Measurements from ENCODE around the gene PLAAT2.
"Not testable (repeated sequence)": the region's sequence is repeated elsewhere in the genome, so short reads cannot be mapped to it uniquely, and the experiment has no call there.

PLAAT2 gene

DNA sequence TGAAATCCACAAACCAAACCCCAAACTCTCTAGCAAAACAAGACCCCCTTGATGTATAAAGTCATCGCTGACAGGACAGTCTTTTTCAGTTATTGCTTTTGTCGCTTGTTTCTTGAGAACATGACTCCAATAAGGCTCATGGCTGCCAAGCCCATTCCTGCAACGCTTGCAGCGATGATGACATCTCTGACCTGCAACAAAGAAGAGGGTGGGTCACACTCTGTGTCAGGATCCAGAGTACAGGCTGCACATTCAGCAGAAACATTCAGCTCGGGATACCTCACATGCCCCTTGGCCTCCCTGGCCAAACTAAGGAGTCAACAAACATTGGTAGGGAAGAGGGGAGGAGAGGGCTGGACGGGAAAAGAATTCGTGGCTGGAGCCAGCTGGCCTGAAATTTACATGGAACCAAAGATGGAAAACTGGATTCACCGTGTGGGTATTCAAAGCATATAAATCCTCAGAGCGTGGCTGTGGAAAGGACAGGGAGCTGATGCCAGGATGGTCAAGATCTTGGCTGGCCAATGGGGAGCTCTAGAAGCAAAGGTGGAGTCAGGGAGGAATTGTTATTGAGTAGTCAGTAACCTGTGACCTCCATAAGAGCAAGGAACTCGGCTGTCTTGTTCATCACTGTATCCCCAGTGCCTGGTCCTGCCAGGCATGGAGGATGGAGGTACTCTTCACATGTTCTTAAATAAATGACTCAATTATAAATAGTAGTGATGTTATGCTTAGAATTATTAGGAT, 11.8 kb upstream of the PLAAT2 start:
- no peak for DNase-seq

DNA sequence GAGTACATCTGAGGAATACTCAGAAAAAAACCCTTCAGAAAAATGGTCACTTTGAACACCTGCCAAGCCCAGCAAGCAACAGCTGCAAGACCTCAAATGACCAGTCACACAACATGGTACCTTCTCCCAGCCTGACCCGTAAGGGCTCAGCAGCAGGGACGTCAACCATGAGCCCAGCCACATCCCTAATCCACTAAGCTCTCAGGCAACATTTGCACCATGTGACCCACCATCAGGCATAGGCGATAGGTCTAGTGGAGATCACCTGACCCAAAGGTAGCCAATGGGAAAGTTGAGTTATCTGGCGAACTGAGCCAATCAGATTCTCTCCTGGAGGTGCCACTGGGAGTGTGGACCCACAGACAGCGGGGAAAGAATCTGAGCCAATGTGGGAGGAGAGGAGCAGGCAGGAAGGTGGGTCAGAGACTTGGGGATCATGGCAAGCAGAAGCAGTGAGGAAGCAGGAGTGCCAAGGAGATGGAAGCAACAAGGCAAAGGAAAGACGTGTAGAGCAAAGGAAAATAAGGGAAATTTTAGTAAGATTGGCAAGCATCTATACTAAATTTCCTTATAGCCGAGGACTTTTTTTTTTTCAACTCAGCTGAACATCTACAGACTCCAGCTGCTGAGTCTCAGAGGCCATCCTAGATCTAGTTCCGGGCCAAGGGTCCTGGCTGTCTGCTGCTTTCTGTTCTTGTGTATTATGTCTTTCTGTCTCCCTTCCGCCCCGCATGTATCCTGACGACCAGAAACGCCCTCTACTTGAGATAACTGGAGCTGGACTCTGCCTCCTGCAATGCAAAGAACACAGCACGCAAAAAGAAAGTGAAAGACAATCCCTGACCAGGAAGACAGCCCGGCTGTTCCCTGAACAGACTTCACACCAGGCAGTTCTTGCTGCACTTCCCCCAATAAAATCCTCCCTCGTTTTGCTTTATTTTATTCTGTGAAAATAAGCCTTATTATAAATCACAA, 11.0 kb upstream of the PLAAT2 start:
- peak; percentile 27 for DNase-seq

DNA sequence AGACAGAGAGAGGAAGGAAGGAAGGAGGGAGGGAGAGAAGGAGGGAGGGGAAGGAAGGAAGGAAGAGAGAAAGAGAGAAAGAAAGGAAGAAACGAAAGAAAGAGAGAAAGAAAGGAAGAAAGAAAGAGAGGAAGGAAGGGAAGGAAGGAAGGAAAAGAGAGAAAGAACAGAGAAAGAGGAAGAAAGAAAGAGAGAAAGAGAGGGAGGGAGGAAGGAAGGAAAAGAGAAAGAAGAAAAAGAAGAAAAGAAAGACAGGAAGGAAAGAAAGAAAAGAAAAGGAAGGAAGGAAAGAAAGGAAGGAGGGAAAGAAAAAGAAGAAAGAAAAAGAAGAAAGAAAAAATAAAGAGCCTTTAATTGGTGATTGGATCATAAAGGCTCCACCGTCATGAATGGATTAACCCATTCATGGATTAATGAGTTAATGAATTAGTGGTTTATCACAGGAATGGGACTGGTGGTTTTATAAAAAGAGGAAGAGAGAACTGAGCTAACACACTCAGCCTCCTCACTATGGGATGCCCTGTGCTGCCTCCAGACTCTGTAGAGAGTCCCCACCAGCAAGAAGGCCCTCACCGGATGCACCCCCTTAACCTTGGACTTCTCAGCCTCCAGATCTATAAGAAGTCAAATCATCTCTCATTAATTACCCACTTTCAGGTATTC, 9.0 kb upstream of the PLAAT2 start:
- no peak for DNase-seq

DNA sequence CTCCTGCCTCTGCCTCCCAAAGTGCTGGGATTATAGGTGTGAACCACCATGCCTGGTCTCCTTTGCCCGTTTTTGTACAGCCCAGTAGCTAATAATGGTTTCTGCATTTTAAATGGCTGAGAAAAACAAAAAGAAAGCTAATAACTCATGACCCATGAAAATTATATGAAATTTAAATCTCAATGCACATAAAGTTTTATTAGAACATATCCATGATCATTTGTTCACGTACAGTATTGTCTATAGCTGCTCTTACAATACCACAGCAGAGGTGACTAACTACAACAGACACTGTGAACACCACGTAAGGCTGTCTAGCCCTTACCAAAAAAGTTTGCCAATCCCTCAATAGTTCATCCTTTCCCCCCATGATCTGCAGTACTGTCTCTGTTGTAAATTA, 6.4 kb upstream of the PLAAT2 start:
- no peak for DNase-seq

DNA sequence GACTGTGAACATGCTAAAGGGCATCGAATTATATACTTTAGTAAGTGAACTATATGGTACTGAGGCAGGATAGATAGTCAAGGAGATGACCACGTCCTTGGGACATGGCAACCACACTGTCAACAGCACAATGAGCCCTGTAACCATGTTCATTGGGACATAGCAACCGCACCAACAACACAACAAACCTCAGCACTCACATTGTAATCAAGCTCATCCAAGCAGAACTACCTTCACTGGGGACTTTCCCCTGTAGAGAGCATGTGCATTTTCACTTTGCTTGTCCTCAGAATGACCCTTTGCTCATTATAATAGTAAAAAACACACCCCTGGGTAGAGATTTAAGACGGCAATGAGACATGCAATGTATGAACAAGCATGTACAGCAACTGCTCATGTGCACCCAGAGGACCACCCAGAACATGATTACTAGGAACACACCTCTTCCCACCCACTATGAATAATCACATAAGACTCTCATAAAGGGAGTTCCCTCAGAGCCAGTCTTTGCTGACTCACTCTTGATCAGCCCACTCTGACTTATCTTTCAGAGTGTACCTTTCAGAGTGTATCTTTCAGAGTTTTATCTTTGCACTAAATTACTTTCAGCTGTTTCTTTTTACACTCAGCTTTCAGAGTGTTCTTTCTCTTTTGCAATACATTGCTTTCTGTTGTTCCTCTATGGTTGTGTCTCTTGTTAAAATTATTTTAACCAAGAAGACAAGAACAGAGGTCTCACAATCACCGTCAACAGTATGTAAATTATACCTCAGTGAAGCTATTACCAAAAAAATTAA, 4.1 kb upstream of the PLAAT2 start:
- DNase-seq = peak; percentile 62

DNA sequence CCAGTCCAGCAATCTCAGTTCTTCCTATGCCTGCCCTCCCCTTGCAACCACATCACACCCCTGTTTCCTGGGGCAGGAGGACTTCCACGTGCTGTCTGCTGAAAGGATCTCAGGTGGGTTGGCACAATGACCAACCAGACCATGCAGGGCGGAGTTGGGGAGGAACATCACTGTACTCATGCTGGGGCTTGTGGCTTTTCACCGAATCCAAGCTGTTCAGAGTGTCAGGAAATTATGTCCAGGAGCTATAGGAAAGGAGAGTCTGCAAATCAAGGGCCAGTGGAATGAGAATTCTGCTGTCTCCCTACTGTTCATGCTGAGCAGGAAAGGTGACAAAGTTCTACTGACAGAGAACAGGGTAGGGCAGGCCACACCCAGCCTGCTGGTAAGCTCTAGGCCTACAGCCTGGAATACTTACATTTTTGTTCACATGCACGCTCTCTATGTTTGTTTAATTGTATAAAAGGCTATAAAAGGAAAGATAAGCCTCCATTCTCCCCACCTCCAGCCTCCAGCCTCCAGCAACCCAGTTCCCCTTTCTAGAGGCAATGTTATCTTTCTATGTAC, 1.7 kb upstream of the PLAAT2 start:
- no peak for DNase-seq

DNA sequence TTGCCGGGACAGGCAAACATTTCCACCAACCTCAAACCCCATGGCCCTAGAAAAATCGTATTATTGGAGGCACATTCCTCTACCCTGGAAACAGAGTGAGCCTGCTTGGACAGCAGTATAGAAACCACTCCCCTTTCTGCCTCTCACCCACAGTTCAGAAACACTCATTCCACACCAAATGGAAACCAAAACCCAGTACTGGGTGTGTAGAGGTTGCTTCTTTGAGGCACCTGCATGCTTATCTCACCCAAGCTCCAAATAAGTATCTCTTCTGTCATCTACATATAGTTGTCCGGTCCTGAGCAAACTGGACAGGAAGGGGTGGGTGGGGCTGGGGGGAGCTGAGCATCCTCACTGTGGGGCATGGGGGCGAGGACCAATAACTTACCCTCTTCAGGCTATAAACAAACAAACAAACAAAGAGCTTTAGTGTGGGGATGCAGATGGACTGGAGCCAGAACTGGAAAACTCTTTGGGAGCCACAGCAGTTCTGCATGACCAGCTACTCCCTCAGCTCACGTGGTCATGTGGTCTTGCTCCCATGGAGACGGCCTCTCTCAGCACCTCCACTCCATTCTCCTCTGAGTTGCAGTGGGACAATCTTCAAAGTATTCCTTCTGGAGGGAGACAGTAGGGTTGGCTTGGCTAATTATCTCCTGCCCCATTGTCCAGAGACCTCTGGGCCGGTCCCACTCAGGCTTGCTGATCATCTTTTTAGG, 1.0 kb upstream of the PLAAT2 start:
- no peak for DNase-seq

DNA sequence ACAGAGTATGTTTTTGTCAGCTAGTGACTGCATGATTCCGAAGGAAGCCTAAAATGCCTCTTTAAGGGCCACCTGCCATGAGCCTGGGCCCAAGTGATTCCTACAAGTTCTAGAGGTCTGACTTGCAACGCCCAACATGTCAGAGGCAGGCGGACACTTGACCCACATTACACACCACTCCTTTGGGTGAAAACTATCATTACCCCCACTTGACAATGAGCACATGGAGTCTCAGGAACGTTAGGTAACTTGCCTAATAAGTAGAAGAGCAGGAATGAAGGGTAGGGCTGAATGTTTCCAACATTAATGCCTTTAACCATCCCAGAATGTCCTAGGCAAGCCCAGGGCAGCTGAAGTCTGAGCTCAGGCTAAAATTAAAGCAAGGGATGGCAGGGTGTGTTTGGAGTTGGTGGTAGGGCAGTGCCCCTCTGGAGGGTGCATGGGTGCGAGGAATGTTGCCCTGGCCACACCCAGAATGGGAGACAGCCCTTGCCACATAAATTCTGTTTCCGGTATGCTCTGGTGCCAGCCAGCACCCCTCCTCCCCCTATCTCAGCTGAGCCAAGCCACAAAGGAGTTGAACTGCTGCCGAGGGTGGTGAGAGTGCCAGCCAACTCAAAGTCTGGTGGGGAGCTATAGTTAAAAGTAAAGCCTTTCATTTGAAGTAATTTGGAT, 2.5 kb downstream of the PLAAT2 start:
- no peak for DNase-seq

DNA sequence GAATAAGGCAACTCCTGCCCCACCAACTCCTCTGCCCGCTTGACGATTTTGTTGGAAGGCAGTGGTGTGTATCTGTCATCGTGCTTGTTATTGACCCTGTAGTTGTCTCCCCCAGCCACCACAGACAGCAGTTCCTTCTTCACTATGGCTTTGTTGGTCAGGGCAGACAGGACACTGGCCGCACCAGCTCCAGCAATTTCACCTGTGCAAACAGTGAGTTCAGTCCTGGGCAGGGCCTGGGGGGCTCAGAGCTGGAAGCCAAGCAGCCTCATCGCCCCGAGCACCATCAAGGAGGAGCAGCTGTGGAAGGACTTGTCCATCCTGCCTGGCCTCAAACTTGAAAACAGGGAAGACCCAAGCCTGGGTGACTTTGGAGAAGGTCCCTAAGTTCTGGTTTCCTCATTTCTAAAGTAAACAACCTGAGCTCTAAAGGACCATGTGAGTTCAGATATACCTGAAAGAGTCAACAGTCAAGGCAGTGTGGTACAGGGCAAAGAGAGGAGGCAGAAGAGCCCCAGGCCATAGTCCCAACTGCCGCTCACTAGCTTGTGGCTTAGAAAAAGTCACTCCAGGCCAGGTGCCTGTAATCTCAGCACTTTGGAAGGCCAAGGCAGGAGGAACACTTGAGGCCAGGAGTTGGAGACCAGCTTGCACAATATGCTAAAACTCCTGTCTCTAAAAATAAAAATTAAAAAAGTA, 4.6 kb downstream of the PLAAT2 start:
- no peak for DNase-seq

DNA sequence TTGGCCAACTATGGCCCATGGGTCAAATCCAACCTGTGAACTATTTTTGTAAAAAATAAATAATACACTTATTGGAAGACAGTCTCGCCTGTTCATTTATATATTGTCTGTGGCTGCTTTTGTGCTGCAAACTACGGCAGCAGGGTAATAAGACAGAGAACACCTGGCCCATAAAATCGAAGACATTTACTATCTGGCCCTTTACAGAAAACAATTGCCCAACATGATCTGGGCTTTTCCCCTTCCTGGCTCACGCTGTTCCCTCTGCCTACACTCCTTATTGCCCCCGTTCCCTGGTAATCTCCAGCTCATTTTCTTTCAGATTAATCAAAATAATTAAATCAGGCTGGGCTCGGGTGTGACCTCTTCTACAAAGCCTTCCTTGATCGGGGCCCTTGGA, 5.6 kb downstream of the PLAAT2 start:
- DNase-seq = no peak

DNA sequence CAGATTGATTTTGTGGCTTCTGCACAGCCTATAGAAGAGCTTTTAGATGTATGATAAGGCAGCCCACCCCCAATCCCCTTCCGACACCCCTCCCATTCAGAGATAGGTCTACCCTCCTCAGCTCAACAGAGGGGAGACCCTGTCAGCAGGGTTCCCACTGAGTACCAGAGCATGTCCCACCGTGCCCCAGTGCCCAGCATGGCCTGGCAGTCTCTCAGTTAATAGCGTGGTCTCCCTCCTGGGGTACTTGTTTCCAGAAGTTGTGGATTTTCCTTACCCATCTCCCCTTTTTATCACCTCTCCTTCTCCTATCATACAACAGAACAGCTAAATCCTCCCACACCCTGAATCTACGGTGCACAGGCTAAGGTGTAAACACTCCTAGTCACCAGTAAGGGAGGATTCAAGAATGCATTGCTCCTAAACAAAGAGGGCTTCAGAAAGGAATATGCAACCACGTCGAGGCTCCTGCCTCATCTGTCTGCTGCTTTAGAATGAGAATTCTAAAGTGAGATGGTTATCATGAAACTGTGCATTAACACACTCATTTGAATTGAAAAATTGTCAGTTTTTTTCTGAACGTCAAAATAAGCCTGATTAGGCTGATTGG, 6.7 kb downstream of the PLAAT2 start:
- no peak for DNase-seq

DNA sequence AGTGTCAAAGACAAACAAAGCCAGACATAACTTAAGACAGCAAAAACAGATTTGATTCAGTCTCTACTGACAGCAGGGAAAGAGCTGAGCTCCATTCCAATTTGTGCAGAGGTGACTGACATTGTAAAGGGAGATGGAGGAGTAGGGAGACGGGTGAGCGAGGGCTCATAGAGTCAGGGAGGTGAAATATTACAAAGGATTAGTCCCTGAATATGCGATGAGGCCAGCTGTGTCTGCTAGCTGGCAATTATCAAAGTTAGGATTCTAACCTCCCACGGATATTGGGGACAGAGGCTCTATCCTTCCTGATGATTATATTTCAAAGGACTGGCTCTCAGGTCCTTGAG, 8.3 kb downstream of the PLAAT2 start:
- DNase-seq = no peak

DNA sequence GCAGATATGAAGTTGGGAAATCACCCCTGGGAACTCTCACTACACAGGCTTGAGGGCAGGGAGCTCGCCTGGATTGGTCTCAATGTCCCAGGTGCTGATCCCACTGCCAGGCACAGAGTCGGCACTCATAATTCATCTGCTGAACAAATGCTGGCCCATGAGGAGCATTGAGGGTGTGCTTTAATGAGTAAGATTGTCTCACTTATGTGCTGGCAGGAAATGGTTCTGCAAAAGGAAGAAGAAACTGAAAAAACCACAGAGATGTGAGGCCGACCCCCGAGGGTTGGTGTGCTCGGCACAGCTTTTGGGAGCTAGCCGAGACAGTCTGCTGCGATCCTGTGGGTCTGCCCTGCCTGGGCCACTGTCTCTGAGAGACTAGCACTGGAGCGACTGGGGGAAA, 9.4 kb downstream of the PLAAT2 start:
- DNase-seq = peak; percentile 64

DNA sequence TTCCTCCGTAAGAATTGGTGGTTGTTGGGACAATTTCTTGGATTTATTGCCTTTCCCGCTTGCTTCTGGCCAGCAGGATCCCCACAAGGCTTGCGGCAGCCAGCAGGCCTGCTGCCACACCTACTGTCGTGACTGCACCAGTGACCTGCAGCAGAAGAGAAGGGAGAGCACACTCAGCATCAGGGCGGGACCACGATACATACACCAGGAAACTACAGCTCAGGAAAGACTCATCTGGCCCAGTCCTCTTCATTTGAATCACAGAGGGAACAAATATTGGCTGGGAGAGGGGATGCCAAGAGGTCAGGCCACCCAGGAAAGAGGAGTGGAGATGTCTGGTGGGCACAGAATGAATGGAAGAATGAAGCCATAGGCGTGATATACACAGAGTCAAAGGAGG, 10.3 kb downstream of the PLAAT2 start:
- no peak for DNase-seq

DNA sequence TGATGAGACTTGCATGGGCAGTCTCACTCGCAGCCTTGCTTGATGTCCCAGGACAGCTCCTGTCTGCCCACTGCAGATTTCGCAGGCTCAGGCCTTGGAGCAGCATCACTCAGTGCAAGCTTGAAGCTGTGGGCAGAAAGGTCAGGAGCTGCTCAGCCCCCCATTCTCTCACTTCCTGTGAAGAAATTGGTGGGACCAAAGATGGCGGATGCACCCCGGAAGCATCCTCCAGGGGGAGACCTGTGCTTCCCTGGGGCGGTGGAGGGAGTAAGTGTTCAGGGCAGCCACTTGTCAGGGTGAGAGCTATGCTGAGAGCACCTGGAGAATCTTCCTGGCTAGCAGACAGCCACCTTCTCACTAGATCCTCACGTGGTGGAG, 11.3 kb downstream of the PLAAT2 start:
- no peak for DNase-seq

DNA sequence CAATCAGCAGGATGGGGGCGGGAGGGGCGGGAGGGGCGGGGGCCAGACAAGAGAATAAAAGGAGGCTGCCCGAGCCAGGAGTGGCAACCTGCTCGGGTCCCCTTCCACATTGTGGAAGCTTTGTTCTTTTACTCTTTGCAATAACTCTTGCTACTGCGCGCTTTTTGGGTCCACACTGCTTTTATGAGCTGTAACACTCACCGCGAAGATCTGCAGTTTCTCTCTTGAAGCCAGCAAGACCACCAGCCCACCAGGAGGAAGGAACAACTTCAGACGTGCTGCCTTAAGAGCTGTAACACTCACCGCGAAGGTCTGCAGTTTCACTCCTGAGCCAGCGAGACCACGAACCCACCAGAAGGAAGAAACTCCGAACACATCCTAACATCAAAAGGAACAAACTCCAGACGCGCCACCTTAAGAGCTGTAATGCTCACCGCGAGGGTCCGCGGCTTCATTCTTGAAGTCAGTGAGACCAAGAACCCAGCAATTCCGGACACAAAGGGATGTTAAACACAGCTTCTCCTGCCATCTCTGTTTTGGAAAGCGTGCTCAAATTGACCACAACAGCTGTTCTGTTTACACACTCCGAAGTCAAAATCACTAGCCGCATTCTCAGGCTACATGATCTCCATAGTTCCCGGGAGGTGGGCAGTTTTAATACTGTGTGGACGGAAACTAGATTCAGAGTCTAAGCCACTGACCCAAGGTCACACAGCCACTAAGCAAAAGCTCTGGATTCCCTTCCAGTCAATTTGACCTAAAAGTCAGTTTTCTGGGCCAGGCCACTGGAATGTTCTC, 11.9 kb downstream of the PLAAT2 start:
- no peak for DNase-seq

DNA sequence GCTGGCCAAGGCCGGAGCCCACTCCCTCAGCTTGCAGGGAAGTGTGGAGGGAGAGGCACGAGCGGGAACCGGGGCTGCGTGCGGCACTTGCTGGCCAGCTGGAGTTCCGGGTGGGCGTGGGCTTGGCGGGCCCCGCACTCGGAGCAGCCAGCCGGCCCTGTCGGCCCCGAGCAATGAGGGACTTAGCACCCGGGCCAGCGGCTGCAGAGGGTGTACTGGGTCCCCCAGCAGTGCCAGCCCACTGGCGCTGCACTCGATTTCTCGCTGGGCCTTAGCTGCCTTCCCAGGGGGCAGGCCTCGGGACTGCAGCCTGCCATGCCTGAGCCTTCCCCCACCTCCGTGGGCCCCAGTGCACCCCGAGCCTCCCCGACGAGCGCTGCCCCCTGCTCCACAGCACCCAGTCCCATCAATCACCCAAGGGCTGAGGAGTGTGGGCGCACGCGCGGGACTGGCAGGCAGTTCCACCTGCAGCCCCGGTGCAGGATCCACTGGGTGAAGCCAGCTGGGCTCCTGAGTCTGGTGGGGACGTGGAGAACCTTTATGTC, 13.0 kb downstream of the PLAAT2 start:
- DNase-seq = not testable (repeated sequence)

DNA sequence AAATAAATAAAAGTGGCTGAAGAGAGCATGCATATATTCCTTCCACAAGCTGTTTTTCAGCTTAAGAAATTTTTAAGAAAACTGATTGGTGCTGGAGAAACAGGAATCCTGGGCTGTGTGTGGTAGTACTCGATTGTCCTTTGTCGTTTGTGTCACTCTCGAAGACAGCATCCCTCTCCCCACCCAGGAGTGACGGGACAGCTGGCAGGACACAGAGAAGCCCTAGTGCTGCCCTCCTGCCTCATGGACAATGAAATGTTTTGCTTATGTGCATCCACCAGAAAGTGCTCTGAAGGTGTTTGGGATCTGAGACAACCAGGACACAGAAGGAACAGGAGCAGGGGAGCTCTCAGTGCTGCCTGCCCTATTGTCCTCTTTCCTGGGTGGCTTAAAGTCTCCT, 13.8 kb downstream of the PLAAT2 start:
- DNase-seq = no peak

DNA sequence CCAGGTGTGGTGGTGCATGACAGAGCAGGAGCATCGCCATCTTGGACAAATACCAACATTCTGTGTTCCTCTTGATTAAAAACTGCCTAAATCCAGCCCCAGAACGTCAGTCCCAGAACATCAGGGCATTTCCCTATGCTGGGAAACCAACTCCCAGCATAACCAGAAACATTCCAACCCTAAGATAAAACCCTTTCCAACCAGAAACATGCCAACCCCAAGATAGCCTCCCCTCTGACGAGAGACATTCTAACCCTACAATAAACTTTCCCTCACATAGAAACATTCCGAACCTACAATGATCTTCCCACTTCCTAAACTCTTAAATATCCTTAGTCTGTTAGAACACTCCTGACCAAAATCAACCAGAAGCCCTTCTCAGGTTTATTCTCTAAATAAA, 15.0 kb downstream of the PLAAT2 start:
- no peak for DNase-seq

Data from NK-92 treated with Interleukin-12 subunit alpha and Interleukin-12 subunit beta, amount 100 ng/mL, for 24 hours (cell line).